HEK293 (cell line): ENCODE measurements around the gene CREBBP.

Source experiments
- CTCF ChIA-PET: fragments of 350-600 bp; formaldehyde crosslinking; extraction: SDS; loops from one replicate; lab custom pipeline; 2021; ENCODE audit warnings: antibody characterized with exemption; lab: Yijun Ruan, JAX
- POLR2A ChIA-PET: fragments of 300-600 bp; formaldehyde crosslinking; extraction: SDS; loops from one replicate; lab custom pipeline; 2020; ENCODE audit warnings: antibody characterized with exemption, inconsistent platforms; lab: Yijun Ruan, JAX
- H3K27ac ChIP-seq: fragments of 200-500 bp; sonication (Bioruptor generic); 2 replicates; pipeline ENCODE4 v1.5.1; 2014; ENCODE audit warnings: low read depth, low read length, control low read depth, inconsistent platforms; ENCODE audit errors: extremely low read depth
- H3K36me3 ChIP-seq, 2 experiments: fragments of 200-500 bp in 1 of 2; sonication (Bioruptor generic) in 1 of 2; 1 replicate in 1 of 2; 2 replicates in 1 of 2; pipeline ENCODE4 v1.5.1; 2014 to 2017; ENCODE audit warnings: inconsistent platforms in 2 of 2, low read length in 2 of 2; ENCODE audit not compliant: control insufficient read depth in 2 of 2, insufficient read depth in 1 of 2
- H3K4me1 ChIP-seq: fragments of 200-500 bp; sonication (Bioruptor generic); 2 replicates; pipeline ENCODE4 v1.5.1; 2014; ENCODE audit warnings: mild to moderate bottlenecking, low read length, inconsistent platforms; ENCODE audit not compliant: control insufficient read depth, insufficient read depth
- H3K4me3 ChIP-seq: 2 replicates; pipeline ENCODE4 v1.5.1; 2011; ENCODE audit warnings: low read depth, mild to moderate bottlenecking, control low read depth, low read length, moderate library complexity
- H3K9me3 ChIP-seq: fragments of 200-500 bp; sonication (Bioruptor generic); 2 replicates; pipeline ENCODE4 v1.5.1; 2014; ENCODE audit warnings: low read depth, low read length, inconsistent platforms; ENCODE audit not compliant: control insufficient read depth, insufficient read depth
- ATF2 ChIP-seq: fragments of 450-650 bp; formaldehyde crosslinking; IDR thresholded peaks from 2 replicates; pipeline ENCODE4 v1.5.1; 2016; ENCODE audit warnings: missing biosample characterization, missing genetic modification characterization, low read depth
- EGR2 ChIP-seq: fragments of 450-650 bp; formaldehyde crosslinking; IDR thresholded peaks from 2 replicates; pipeline ENCODE4 v1.5.1; 2016; ENCODE audit warnings: low read depth, missing biosample characterization, missing genetic modification characterization
- HOXD13 ChIP-seq: sonication (generic); formaldehyde crosslinking; IDR thresholded peaks from 2 replicates; pipeline ENCODE4 v1.8.0; 2022; ENCODE audit warnings: missing genetic modification reagents, borderline replicate concordance
- PRDM6 ChIP-seq: fragments of 450-650 bp; formaldehyde crosslinking; IDR thresholded peaks from 2 replicates; pipeline ENCODE4 v1.5.1; 2017; ENCODE audit warnings: missing biosample characterization, missing genetic modification characterization
- REST ChIP-seq: fragments of 450-650 bp; formaldehyde crosslinking; IDR thresholded peaks from 2 replicates; pipeline ENCODE4 v1.5.1; 2016; ENCODE audit warnings: missing biosample characterization, missing genetic modification characterization
- SALL2 ChIP-seq: fragments of 450-650 bp; formaldehyde crosslinking; IDR thresholded peaks from 2 replicates; pipeline ENCODE4 v1.5.0; 2017; ENCODE audit warnings: missing biosample characterization, mild to moderate bottlenecking, missing genetic modification characterization, borderline replicate concordance
- TSHZ1 ChIP-seq: fragments of 450-650 bp; formaldehyde crosslinking; IDR thresholded peaks from 2 replicates; pipeline ENCODE4 v1.5.1; 2016; ENCODE audit warnings: missing biosample characterization, missing genetic modification characterization, borderline replicate concordance
- ZFHX2 ChIP-seq: fragments of 450-650 bp; formaldehyde crosslinking; conservative IDR thresholded peaks from 2 replicates; pipeline ENCODE4 v1.5.1; 2016; ENCODE audit warnings: missing biosample characterization, missing genetic modification characterization
- ZNF121 ChIP-seq: fragments of 450-650 bp; formaldehyde crosslinking; IDR thresholded peaks from 2 replicates; pipeline ENCODE4 v1.5.1; 2016; ENCODE audit warnings: missing biosample characterization, missing genetic modification characterization
- ZNF146 ChIP-seq: fragments of 450-650 bp; formaldehyde crosslinking; IDR thresholded peaks from 2 replicates; pipeline ENCODE4 v1.5.1; 2016; ENCODE audit warnings: missing biosample characterization, missing genetic modification characterization
- ZNF221 ChIP-seq: fragments of 450-650 bp; formaldehyde crosslinking; IDR thresholded peaks from 2 replicates; pipeline ENCODE4 v1.5.1; 2017; ENCODE audit warnings: missing biosample characterization, missing genetic modification characterization, borderline replicate concordance
- ZNF239 ChIP-seq: fragments of 450-650 bp; formaldehyde crosslinking; IDR thresholded peaks from 2 replicates; pipeline ENCODE4 v1.5.1; 2016; ENCODE audit warnings: missing biosample characterization, missing genetic modification characterization
- ZNF362 ChIP-seq: fragments of 450-650 bp; formaldehyde crosslinking; IDR thresholded peaks from 2 replicates; pipeline ENCODE4 v1.5.1; 2016; ENCODE audit warnings: missing biosample characterization, missing genetic modification characterization
- ZNF391 ChIP-seq: fragments of 450-650 bp; formaldehyde crosslinking; IDR thresholded peaks from 2 replicates; pipeline ENCODE4 v1.5.1; 2016; ENCODE audit warnings: low read depth, missing biosample characterization, missing genetic modification characterization, borderline replicate concordance
- ZNF501 ChIP-seq: fragments of 450-650 bp; formaldehyde crosslinking; IDR thresholded peaks from 2 replicates; pipeline ENCODE4 v1.5.1; 2016; ENCODE audit warnings: missing biosample characterization, missing genetic modification characterization
- ZNF560 ChIP-seq: fragments of 450-650 bp; formaldehyde crosslinking; IDR thresholded peaks from 2 replicates; pipeline ENCODE4 v1.5.1; 2017; ENCODE audit warnings: missing biosample characterization, missing genetic modification characterization, borderline replicate concordance

CREBBP gene

GRCh38 chr16:3722508-3722907 is 158.0 kb downstream of the CREBBP start:
- Histone ChIP-seq H3K9me3 (no peaks in the 10 kb centered on the region), H3K36me3 (peaks cover 0 to 6% of the 10 kb centered on the region in 2 experiments; a peak in 1 of 3 replicates), H3K4me1 (no peaks in the 10 kb centered on the region), H3K4me3 (no peak overlapping the region), H3K27ac (no peak overlapping the region)
- no peak for TF ChIP-seq TSHZ1 (tag by site-specific recombination)
- TF ChIP-seq ZNF146 (tag by site-specific recombination), result peak; percentile 95
- no peak for TF ChIP-seq ZNF501 (tag by site-specific recombination)
- TF ChIP-seq ZNF239 (tag by site-specific recombination), result no peak
- CTCF ChIA-PET, result no interaction called here
- POLR2A ChIA-PET, result no interaction called here

- CTCF ChIA-PET, result no interaction called here
- Histone ChIP-seq H3K27ac (no peak overlapping the region), H3K4me3 (no peak overlapping the region), H3K4me1 (no peaks in the 10 kb centered on the region), H3K9me3 (no peaks in the 10 kb centered on the region), H3K36me3 (no peaks in the 10 kb centered on the region; a peak in 1 of 3 replicates)
- TF ChIP-seq ZNF560 (tag by site-specific recombination) (no peak), HOXD13 (CRISPR knock-in tag) (no peak), PRDM6 (tag by site-specific recombination) (no peak), ZNF391 (no peak), ZNF221 (tag by site-specific recombination) (no peak), ZNF121 (no peak)
- POLR2A ChIA-PET, result no interaction called here
Observed at GRCh38 chr16:3720418-3720817, 160.1 kb downstream of the CREBBP start.

- ChIA-PET CTCF (interaction anchor here (0.6 kb wide), 1 partner anchor 256 kb away, joined by 3 read pairs; no protein-coding TSS in a partner anchor), POLR2A (interaction anchor here (0.7 to 1.3 kb wide), 3 partner anchors 202 to 265 kb away, joined by 3 to 5 read pairs (median 4); no protein-coding TSS in a partner anchor)
- no peak overlapping the region for H3K27ac ChIP-seq
Observed at GRCh38 chr16:3718628-3719027, 161.9 kb downstream of the CREBBP start.

More at GRCh38 chr16:3718628-3719027, 161.9 kb downstream of the CREBBP start:
- Histone ChIP-seq H3K9me3 (no peaks in the 10 kb centered on the region), H3K4me1 (no peaks in the 10 kb centered on the region), H3K36me3 (peaks cover 4 to 14% of the 10 kb centered on the region in 2 experiments; a peak in 2 of 3 replicates), H3K4me3 (no peak overlapping the region)
- no peak for TF ChIP-seq SALL2 (tag by site-specific recombination)
- TF ChIP-seq ATF2, result no peak
- peak; percentile 56; the same call in 1 of the 2 replicates for TF ChIP-seq ZNF362 (tag by site-specific recombination)
- peak; percentile 54; the same call in 1 of the 2 replicates for TF ChIP-seq EGR2 (tag by site-specific recombination)
- peak; percentile 55 for TF ChIP-seq ZFHX2
- TF ChIP-seq REST (tag by site-specific recombination), result 0 out of 2 replicates have a peak, but pooled peaks have one; percentile 16
